HG02840 (cell line): ENCODE data around the gene YARS1.

Experiments
- ATAC-seq: cut with Tn5 transposase; IDR thresholded peaks from one replicate; pipeline ENCODE4 v1.9.1; 2021; ENCODE audit warnings: mild to moderate bottlenecking, moderate library complexity, moderate number of reproducible peaks; ENCODE audit not compliant: unreplicated experiment, low FRiP score

The YARS1 gene

GRCh38 chr1:32782086-32782485 lies 35.1 kb downstream of the YARS1 start:
- no peak for ATAC-seq

DNA sequence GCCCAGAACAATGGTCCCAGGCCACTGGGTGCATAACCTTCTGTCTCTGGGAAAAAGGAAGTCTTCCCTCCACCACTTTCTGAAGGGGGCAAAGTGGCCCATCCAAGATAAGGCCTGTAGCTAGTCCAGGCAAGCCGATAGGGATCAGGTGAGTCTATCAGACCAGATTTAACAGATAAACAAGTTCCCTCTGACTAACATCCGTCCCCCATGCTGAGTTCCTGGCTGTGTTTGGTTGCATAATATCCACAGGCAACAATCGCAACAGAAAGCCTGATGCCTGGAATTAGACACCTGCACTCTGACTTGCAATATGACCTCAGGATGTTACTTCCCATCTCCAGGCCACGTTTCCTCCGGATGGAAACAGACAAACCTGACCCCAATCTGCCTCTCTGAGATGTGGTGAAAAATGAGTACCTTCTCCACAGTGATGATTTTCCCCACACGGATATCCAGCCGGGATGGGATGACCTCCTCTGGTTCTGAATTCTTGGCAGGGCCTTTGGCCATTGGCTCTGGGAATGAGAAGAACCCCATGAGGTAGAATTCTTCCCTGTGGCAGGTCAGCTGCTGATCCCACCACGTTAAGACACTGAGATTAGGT lies 36.4 kb downstream of the YARS1 start:
- ATAC-seq, result no peak

DNA sequence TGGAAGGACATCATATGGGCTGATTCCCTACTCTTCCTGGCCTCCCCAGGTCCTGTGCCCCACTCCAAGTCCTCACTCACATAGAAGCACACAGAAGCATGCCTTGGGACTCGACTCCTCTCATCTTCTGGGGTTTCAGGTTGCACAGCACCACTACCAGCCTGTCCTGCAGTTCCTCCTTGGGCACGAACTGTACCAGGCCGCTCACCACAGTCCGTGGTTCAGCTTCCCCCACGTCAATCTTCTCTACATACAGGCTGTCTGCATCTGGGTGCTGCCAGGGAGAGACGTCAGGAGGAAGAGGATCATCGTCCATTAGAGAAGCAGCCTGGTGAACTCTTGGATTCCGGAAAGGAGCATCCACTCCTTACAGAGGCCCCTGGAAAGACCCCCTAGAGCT lies 37.2 kb downstream of the YARS1 start:
- ATAC-seq, result no peak

DNA sequence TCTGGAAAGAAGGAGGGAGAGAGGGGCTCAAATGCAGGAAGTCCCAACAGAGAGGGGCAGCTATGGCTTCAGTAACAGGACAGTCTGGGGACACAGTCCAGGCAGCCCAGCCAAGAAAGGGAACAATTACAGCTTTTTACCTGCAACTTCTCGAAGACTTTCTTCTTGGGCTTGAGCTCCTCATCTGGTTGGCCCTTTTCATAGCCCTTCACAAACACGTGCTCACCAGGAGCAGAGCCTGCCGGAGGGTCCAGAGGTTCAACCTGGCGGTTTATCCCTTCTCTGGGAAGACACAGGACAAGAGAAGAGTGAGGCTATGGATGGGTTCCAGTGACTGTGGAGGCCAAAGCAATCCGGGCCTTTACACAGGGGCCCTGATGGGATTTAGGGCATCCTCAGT lies 37.9 kb downstream of the YARS1 start:
- no peak for ATAC-seq

DNA sequence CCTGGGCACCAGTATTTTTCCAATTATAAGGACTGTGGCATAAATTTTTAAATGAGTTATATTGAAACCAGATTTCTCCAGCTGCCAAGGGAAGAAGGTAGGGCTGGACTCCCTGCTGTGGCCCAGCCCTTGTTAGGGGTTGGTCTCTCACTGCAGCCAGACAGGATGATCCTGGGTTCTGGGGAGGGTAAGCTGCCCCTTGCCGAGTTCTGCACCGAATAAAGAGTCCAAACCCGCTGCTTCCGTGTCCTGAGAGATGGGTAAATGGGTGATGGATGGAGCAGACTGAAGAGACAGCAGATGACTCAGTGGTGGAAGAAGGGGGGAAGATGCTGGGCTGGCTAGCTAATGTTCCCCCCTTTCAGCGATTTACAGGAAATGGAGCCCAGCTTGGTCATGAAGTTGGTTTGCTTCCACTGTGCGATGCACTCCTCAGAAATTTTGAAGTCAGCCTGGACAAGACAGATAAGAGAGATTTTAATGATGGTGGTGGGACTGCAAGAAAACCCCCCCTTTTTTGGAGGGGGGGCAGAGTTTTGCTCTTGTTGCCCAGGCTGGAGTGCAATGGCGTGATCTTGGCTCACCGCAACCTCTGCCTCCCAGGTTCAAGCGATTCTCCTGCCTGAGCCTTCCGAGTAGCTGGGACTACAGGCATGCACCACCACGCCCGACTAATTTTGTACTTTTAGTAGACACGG lies 41.4 kb downstream of the YARS1 start:
- no peak for ATAC-seq

GRCh38 chr1:32774950-32775634 lies 42.1 kb downstream of the YARS1 start:
- no peak for ATAC-seq

- ATAC-seq, result no peak
Measured at GRCh38 chr1:32774464-32774808, 42.7 kb downstream of the YARS1 start.

- ATAC-seq, result no peak
Measured at GRCh38 chr1:32773764-32774463, 43.2 kb downstream of the YARS1 start.

- no peak for ATAC-seq
Measured at GRCh38 chr1:32773018-32773763, 44.0 kb downstream of the YARS1 start.

GRCh38 chr1:32772281-32773017 lies 44.7 kb downstream of the YARS1 start:
- ATAC-seq, result no peak

- ATAC-seq, result no peak
Measured at GRCh38 chr1:32771561-32772280, 45.4 kb downstream of the YARS1 start.

DNA sequence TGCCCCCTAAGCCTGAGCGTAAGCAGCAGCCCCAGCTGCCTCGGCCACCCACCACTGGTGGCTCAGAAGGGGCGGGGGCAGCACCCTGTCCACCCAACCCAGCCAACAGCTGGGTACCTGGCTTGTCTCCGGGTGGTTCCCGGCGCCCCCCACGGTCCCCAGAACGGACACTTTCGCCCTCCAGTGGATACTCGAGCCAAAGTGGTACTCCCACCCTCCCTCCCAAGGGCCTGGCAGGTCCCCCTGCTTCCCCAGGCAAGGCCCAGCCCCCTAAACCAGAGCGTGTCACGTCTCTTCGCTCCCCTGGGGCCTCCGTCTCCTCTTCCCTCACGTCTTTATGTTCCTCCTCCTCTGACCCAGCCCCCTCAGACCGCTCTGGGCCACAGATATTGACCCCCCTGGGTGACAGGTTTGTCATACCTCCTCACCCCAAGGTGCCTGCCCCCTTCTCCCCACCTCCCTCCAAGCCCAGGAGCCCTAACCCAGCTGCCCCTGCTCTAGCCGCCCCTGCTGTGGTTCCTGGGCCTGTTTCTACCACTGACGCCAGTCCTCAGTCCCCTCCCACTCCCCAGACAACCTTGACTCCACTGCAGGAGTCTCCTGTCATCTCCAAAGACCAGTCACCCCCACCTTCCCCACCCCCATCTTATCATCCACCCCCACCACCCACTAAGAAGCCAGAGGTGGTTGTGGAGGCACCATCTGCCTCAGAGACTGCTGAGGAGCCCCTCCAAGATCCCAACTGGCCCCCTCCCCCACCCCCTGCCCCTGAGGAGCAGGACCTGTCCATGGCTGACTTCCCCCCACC lies 46.2 kb downstream of the YARS1 start:
- ATAC-seq, result no peak

- no peak for ATAC-seq
Measured at GRCh38 chr1:32770221-32770731, 46.9 kb downstream of the YARS1 start.

- no peak for ATAC-seq
Measured at GRCh38 chr1:32769524-32770220, 47.5 kb downstream of the YARS1 start.

GRCh38 chr1:32768110-32768850 lies 48.9 kb downstream of the YARS1 start:
- ATAC-seq, result no peak

DNA sequence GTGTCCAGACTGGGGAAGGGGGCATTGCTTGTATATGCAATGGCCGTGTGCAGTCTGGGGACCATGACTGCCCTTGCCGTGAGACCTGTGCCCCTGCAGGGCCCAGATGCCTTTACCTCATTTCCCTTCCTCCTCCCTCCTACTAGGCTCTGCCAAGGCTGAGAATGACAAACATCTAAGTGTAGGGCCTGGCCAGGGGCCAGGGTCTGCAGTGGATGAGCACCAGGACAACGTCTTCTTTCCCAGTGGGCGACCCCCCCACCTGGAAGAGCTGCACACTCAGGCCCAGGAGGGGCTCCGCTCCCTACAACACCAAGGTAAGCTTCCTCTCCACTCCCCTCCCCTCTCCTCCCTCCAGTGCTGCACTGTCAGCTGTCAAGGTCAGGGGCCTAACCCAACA lies 49.5 kb downstream of the YARS1 start:
- ATAC-seq, result no peak

GRCh38 chr1:32767156-32767555 lies 50.0 kb downstream of the YARS1 start:
- no peak for ATAC-seq
